WTC11 (cell line): ENCODE data around the gene PKNOX1. TPM values are rescaled to one million over a fixed set of nuclear protein-coding genes. Genes with fewer than 3 reads are reported as not detected.
"Not testable (repeated sequence)": the region's sequence is repeated elsewhere in the genome, so short reads cannot be mapped to it uniquely, and the experiment has no call there.

Experiments used
- ATAC-seq: fragments of 200-7000 bp; cut with Tn5 transposase; 2 replicates; pipeline ENCODE4 v1.10.0; 2021; ENCODE audit warnings: mild to moderate bottlenecking, moderate library complexity
- CTCF ChIA-PET: fragments of 300-600 bp; sonication (Branson Sonifier 250); formaldehyde crosslinking; loops from one replicate; lab custom pipeline; 2021; ENCODE audit warnings: antibody characterized with exemption; lab: Charles Lee
- POLR2A ChIA-PET: fragments of 350-600 bp; sonication (Branson Sonifier 250); formaldehyde crosslinking; loops from one replicate; lab custom pipeline; 2021; ENCODE audit warnings: antibody characterized with exemption; lab: Charles Lee
- DNase-seq: peaks from one replicate; pipeline ENCODE4 v3.0.0; 2021; ENCODE audit warnings: low spot score
- H3K27ac Mint-ChIP-seq: 2 replicates; pipeline ENCODE4 v1.8.0; 2021; ENCODE audit warnings: mixed read lengths
- H3K27me3 Mint-ChIP-seq: 2 replicates; pipeline ENCODE4 v1.8.0; 2021; ENCODE audit warnings: low read depth, mild to moderate bottlenecking, moderate library complexity, mixed read lengths
- H3K36me3 Mint-ChIP-seq: 2 replicates; pipeline ENCODE4 v1.8.0; 2021; ENCODE audit warnings: mixed read lengths
- H3K4me1 Mint-ChIP-seq: 2 replicates; pipeline ENCODE4 v1.8.0; 2022; ENCODE audit warnings: mixed read lengths
- H3K4me3 Mint-ChIP-seq: 2 replicates; pipeline ENCODE4 v1.8.0; 2021; ENCODE audit warnings: mild to moderate bottlenecking, moderate library complexity, mixed read lengths
- H3K9me3 Mint-ChIP-seq: 2 replicates; pipeline ENCODE4 v1.8.0; 2021; ENCODE audit warnings: mixed read lengths
- E2F5 ChIP-seq: sonication (generic); formaldehyde crosslinking; IDR thresholded peaks from 2 replicates; pipeline ENCODE4 v1.8.1; 2022; ENCODE audit warnings: mild to moderate bottlenecking, moderate library complexity, missing genetic modification reagents
- GABPB1 ChIP-seq: sonication (generic); formaldehyde crosslinking; IDR thresholded peaks from 2 replicates; pipeline ENCODE4 v1.8.1; 2023; ENCODE audit warnings: mild to moderate bottlenecking, missing genetic modification reagents
- NR1H2 ChIP-seq: sonication (generic); formaldehyde crosslinking; IDR thresholded peaks from 2 replicates; pipeline ENCODE4 v1.9.0; 2021; ENCODE audit warnings: mild to moderate bottlenecking, moderate library complexity, missing genetic modification reagents
- SOX15 ChIP-seq: fragments of 250-450 bp; sonication (Bioruptor Pico); IDR thresholded peaks from 2 replicates; pipeline ENCODE4 v1.9.0; 2021; ENCODE audit warnings: mild to moderate bottlenecking
- USF2 ChIP-seq: sonication (generic); formaldehyde crosslinking; IDR thresholded peaks from 2 replicates; pipeline ENCODE4 v1.8.1; 2023; ENCODE audit warnings: mild to moderate bottlenecking, missing genetic modification reagents, moderate library complexity
- ZMAT4 ChIP-seq: fragments of 250-450 bp; sonication (Bioruptor Pico); IDR thresholded peaks from 2 replicates; pipeline ENCODE4 v1.9.0; 2021; ENCODE audit warnings: mild to moderate bottlenecking
- ZNF121 ChIP-seq: sonication (generic); formaldehyde crosslinking; IDR thresholded peaks from 2 replicates; pipeline ENCODE4 v1.8.0; 2023; ENCODE audit warnings: missing genetic modification reagents
- ZNF138 ChIP-seq: sonication (generic); formaldehyde crosslinking; conservative IDR thresholded peaks from 2 replicates; pipeline ENCODE4 v1.8.1; 2022; ENCODE audit warnings: mild to moderate bottlenecking, moderate library complexity, missing genetic modification reagents
- ZNF232 ChIP-seq: sonication (generic); formaldehyde crosslinking; IDR thresholded peaks from 2 replicates; pipeline ENCODE4 v1.8.0; 2022; ENCODE audit warnings: mild to moderate bottlenecking, missing genetic modification reagents
- ZNF317 ChIP-seq: sonication (generic); formaldehyde crosslinking; IDR thresholded peaks from 2 replicates; pipeline ENCODE4 v1.8.1; 2023; ENCODE audit warnings: low read depth, mild to moderate bottlenecking, moderate library complexity, missing genetic modification reagents, borderline replicate concordance
- total RNA-seq: library from RNA; stranded (reverse); gene quantifications from 3 replicates; pipeline ENCODE4 v1.2.3, GENCODE V29; 2021

PKNOX1 gene
- total RNA-seq, 1 experiment from 2014 or later, result 23.0 TPM

- H3K4me3 Mint-ChIP-seq, DNase-seq: not testable (repeated sequence)
These were observed 37.1 kb upstream of the PKNOX1 start for GRCh38 chr21:42937034-42937940.

GRCh38 chr21:42937960-42938605 is 36.3 kb upstream of the PKNOX1 start:
- ATAC-seq, result no peak

More at GRCh38 chr21:42937034-42937940, 37.1 kb upstream of the PKNOX1 start:
- TF ChIP-seq ZMAT4, result 0 out of 2 replicates have a peak, but pooled peaks have one; percentile 16
- not testable (repeated sequence) for H3K36me3 Mint-ChIP-seq, H3K27me3 Mint-ChIP-seq, H3K9me3 Mint-ChIP-seq
- H3K4me1 Mint-ChIP-seq, result peaks cover 58% of the 10 kb centered on the region
- H3K27ac Mint-ChIP-seq, result peak overlapping the region; percentile 94
- ATAC-seq, result peak; percentile 63
- POLR2A ChIA-PET, result interaction anchor here (0.7 kb wide), 1 partner anchor 21 kb away, joined by 3 read pairs; no protein-coding TSS in a partner anchor
- CTCF ChIA-PET, result interaction anchor here (1.3 kb wide), 1 partner anchor 55 kb away, joined by 3 read pairs; no protein-coding TSS in a partner anchor

GRCh38 chr21:42938606-42938995 is 35.8 kb upstream of the PKNOX1 start:
- DNase-seq, H3K36me3 Mint-ChIP-seq, H3K27me3 Mint-ChIP-seq, H3K9me3 Mint-ChIP-seq, H3K4me3 Mint-ChIP-seq, POLR2A ChIA-PET: not testable (repeated sequence)
- Mint-ChIP-seq H3K4me1 (peaks cover 51% of the 10 kb centered on the region), H3K27ac (peak overlapping the region; percentile 73)
- CTCF ChIA-PET, result interaction anchor here (0.6 to 1.3 kb wide), 3 partner anchors 44 to 60 kb away, joined by 3 to 4 read pairs (median 3); no protein-coding TSS in a partner anchor
- peak; percentile 62 for ATAC-seq

More at GRCh38 chr21:42937960-42938605, 36.3 kb upstream of the PKNOX1 start:
- peak overlapping the region; percentile 94 for H3K27ac Mint-ChIP-seq
- POLR2A ChIA-PET, result interaction anchor here (0.7 kb wide), 1 partner anchor 21 kb away, joined by 3 read pairs; no protein-coding TSS in a partner anchor
- H3K9me3 Mint-ChIP-seq, result peaks cover 6% of the 10 kb centered on the region; the same call in 1 of the 2 replicates
- H3K4me3 Mint-ChIP-seq, result no peak overlapping the region
- CTCF ChIA-PET, result interaction anchor here (0.6 to 1.3 kb wide), 2 partner anchors 44 to 55 kb away, joined by 3 read pairs; no protein-coding TSS in a partner anchor
- no peaks in the 10 kb centered on the region for H3K27me3 Mint-ChIP-seq
- no peak for DNase-seq
- peaks cover 6% of the 10 kb centered on the region for H3K36me3 Mint-ChIP-seq
- peaks cover 55% of the 10 kb centered on the region for H3K4me1 Mint-ChIP-seq
- TF ChIP-seq ZNF232 (no peak), ZNF121 (peak; percentile 69; the same call in 1 of the 2 replicates)

- H3K4me3 Mint-ChIP-seq, result no peak overlapping the region
- peaks cover 45% of the 10 kb centered on the region for H3K4me1 Mint-ChIP-seq
- H3K36me3 Mint-ChIP-seq, result peaks cover 9% of the 10 kb centered on the region
- no peaks in the 10 kb centered on the region for H3K27me3 Mint-ChIP-seq
- ChIA-PET POLR2A (interaction anchor here (1.0 kb wide), 1 partner anchor 41 kb away, joined by 7 read pairs; no protein-coding TSS in a partner anchor), CTCF (no interaction called here)
- H3K9me3 Mint-ChIP-seq, result peaks cover 6% of the 10 kb centered on the region; the same call in 1 of the 2 replicates
- peak; percentile 4 for DNase-seq
- peak overlapping the region; percentile 56 for H3K27ac Mint-ChIP-seq
- no peak for ATAC-seq
- TF ChIP-seq USF2 (CRISPR knock-in tag) (no peak), E2F5 (no peak), ZNF138 (no peak), SOX15 (CRISPR knock-in tag) (no peak), NR1H2 (CRISPR knock-in tag) (no peak), ZNF317 (CRISPR knock-in tag) (no peak), GABPB1 (CRISPR knock-in tag) (no peak)
These were observed 34.6 kb upstream of the PKNOX1 start for GRCh38 chr21:42939582-42940413.
